GM12801 (cell line): Measurements from ENCODE around the gene UBE4A.

Experiments
- CTCF ChIP-seq: IDR thresholded peaks from one replicate; pipeline ENCODE4 v1.5.1; 2011; ENCODE audit warnings: control low read depth; ENCODE audit not compliant: insufficient read length; ENCODE audit errors: extremely low read depth

UBE4A gene

GRCh38 chr11:118406599-118407166, 47.3 kb downstream of the UBE4A start:
- no peak for TF ChIP-seq CTCF

- no peak for TF ChIP-seq CTCF
Observed at GRCh38 chr11:118410055-118410745, 50.8 kb downstream of the UBE4A start.

DNA sequence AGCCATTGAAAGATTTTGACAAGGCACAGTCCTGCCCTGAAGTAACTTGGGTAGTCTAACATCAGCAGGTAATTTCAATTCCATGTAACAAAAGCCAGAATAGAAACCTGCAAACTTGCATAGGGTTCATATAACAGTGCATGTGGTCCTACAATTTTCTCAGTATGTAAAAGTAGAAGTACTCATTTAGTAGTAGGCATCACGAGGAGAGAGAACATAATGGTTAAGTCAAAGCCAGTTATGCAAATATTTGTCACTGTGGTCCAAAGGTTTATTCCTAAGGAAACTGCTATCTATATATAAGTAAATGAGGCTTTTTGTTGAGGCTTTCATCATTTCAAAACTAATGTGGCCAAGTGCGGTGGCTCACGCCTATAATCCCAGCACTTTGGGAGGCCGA, 52.1 kb downstream of the UBE4A start:
- no peak for TF ChIP-seq CTCF

DNA sequence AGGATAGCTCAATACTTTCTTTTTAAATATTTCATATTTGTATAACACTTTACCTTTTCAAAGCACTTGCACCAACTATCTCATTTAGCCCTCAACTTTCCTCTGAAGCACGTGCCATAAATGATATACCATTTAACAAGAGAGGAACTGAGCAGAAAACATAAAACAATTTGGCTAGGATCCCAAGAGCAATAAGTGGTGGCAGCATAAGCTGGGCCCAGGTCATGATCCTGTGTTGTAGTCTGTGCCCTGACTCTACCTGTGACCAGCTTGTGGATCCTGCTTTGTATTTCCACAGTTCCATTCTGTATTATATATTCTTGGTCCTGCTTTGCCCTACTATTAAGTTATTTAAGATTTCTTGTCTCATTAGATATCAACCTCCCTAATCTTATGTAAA, 53.5 kb downstream of the UBE4A start:
- TF ChIP-seq CTCF: no peak

DNA sequence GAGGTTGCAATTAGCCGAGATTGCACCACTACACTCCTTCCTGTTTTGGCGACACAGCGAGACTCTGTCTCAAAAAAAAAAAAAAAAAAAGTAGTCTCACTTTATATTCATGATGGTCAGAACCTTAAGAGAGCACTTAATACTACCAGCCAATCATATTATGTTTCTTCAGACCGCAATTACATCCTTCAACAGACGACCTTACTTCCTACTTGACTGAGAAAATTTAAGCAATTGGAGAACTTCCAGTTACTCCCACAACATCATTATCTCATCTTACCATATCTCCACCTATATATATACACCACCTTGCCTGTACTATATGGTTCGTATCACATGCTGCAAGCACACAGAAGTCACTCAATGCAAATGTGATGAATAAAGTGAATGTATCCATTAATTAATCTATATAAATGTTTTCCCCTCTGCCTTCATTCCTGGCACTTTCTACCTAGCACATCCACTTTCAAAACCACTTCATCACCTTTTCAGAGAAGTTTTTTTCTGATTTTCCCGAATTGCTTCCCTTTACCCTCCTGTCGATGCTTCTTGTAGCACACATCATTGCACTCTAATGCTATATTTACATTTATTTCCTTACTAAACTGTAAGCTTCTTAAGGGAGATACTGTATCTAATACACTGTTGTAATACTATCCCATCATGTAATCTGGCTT, 55.8 kb downstream of the UBE4A start:
- TF ChIP-seq CTCF: no peak

- no peak for TF ChIP-seq CTCF
Observed at GRCh38 chr11:118415739-118416068, 56.3 kb downstream of the UBE4A start.

- no peak for TF ChIP-seq CTCF
Observed at GRCh38 chr11:118417801-118418200, 58.4 kb downstream of the UBE4A start.
